H9 (cell line): Measurements from ENCODE around the gene FTO. TPM values are rescaled to one million over a fixed set of nuclear protein-coding genes. Genes with fewer than 3 reads are reported as not detected.

ENCODE experiments used
- DNase-seq: peaks from one replicate; pipeline ENCODE4 v3.0.0-alpha.2; 2017
- H2AFZ ChIP-seq: one replicate; pipeline ENCODE4 v1.6.1; 2013; ENCODE audit warnings: mild to moderate bottlenecking, low read length, control low read depth, moderate library complexity
- H2AK5ac ChIP-seq: 2 replicates; pipeline ENCODE4 v1.6.1; 2013; ENCODE audit warnings: low read length, control low read depth, mixed read lengths; ENCODE audit not compliant: insufficient read length
- H2BK120ac ChIP-seq: one replicate; pipeline ENCODE4 v1.6.1; 2013; ENCODE audit warnings: low read depth, mild to moderate bottlenecking, low read length, control low read depth, inconsistent platforms; ENCODE audit not compliant: poor library complexity, severe bottlenecking
- H2BK12ac ChIP-seq: 2 replicates; pipeline ENCODE4 v1.6.1; 2013; ENCODE audit warnings: low read length, control low read depth, mixed read lengths, low read depth; ENCODE audit not compliant: insufficient read length
- H2BK15ac ChIP-seq: 2 replicates; pipeline ENCODE4 v1.6.1; 2013; ENCODE audit warnings: low read depth, low read length, control low read depth
- H2BK20ac ChIP-seq: one replicate; pipeline ENCODE4 v1.6.1; 2013; ENCODE audit warnings: low read depth, mild to moderate bottlenecking, low read length, control low read depth, inconsistent platforms; ENCODE audit not compliant: poor library complexity, severe bottlenecking
- H2BK5ac ChIP-seq: 2 replicates; pipeline ENCODE4 v1.6.1; 2013; ENCODE audit warnings: low read length, control low read depth, mixed read lengths; ENCODE audit not compliant: insufficient read length
- H3K14ac ChIP-seq: 2 replicates; pipeline ENCODE4 v1.6.1; 2013; ENCODE audit warnings: low read length, control low read depth; ENCODE audit not compliant: insufficient read depth
- H3K18ac ChIP-seq: 2 replicates; pipeline ENCODE4 v1.6.1; 2013; ENCODE audit warnings: low read depth, mild to moderate bottlenecking, mixed read lengths, low read length, control low read depth; ENCODE audit not compliant: insufficient read length
- H3K23ac ChIP-seq: 2 replicates; pipeline ENCODE4 v1.6.1; 2013; ENCODE audit warnings: low read length, control low read depth, mixed read lengths, low read depth; ENCODE audit not compliant: insufficient read length
- H3K23me2 ChIP-seq: 2 replicates; pipeline ENCODE4 v1.6.1; 2013; ENCODE audit warnings: low read depth, mild to moderate bottlenecking, mixed read lengths, low read length, control low read depth; ENCODE audit not compliant: insufficient read length, poor library complexity, severe bottlenecking
- H3K27ac ChIP-seq: 2 replicates; pipeline ENCODE4 v1.5.1; 2013; ENCODE audit warnings: low read length, control low read depth, mixed read lengths, low read depth; ENCODE audit not compliant: insufficient read length
- H3K27me3 ChIP-seq: 2 replicates; pipeline ENCODE4 v1.6.1; 2013; ENCODE audit warnings: low read length, control low read depth, inconsistent platforms; ENCODE audit not compliant: insufficient read depth
- H3K4ac ChIP-seq: 2 replicates; pipeline ENCODE4 v1.6.1; 2013; ENCODE audit warnings: low read depth, mild to moderate bottlenecking, control low read depth, inconsistent platforms, low read length, moderate library complexity
- H3K4me1 ChIP-seq: 2 replicates; pipeline ENCODE4 v1.6.1; 2013; ENCODE audit warnings: low read length, control low read depth, inconsistent platforms; ENCODE audit not compliant: insufficient read depth
- H3K4me2 ChIP-seq: 2 replicates; pipeline ENCODE4 v1.6.1; 2013; ENCODE audit warnings: low read length, control low read depth, mixed read lengths; ENCODE audit not compliant: insufficient read length, insufficient read depth
- H3K56ac ChIP-seq: 2 replicates; pipeline ENCODE4 v1.6.1; 2013; ENCODE audit warnings: low read depth, mild to moderate bottlenecking, mixed read lengths, low read length, control low read depth; ENCODE audit not compliant: insufficient read length
- H3K79me1 ChIP-seq: 2 replicates; pipeline ENCODE4 v1.6.1; 2013; ENCODE audit warnings: low read depth, mild to moderate bottlenecking, moderate library complexity, low read length, control low read depth, inconsistent platforms; ENCODE audit not compliant: insufficient read depth, poor library complexity, severe bottlenecking
- H3K79me2 ChIP-seq: 2 replicates; pipeline ENCODE4 v1.6.1; 2013; ENCODE audit warnings: low read length, control low read depth, inconsistent platforms; ENCODE audit not compliant: insufficient read depth
- H3K9ac ChIP-seq: 2 replicates; pipeline ENCODE4 v1.6.1; 2013; ENCODE audit warnings: low read length, control low read depth, mixed read lengths; ENCODE audit not compliant: insufficient read length; ENCODE audit errors: extremely low read depth
- H3K9me3 ChIP-seq: one replicate; pipeline ENCODE4 v1.6.1; 2013; ENCODE audit warnings: low read depth, low read length, inconsistent platforms; ENCODE audit not compliant: control insufficient read depth
- H3T11ph ChIP-seq: one replicate; pipeline ENCODE4 v1.6.1; 2013; ENCODE audit warnings: mild to moderate bottlenecking, low read length, control low read depth, inconsistent platforms
- H4K20me1 ChIP-seq: one replicate; pipeline ENCODE4 v1.6.1; 2013; ENCODE audit not compliant: control insufficient read depth, insufficient read length, insufficient read depth
- H4K5ac ChIP-seq: 2 replicates; pipeline ENCODE4 v1.6.1; 2013; ENCODE audit warnings: low read depth, mild to moderate bottlenecking, mixed read lengths, low read length, control low read depth; ENCODE audit not compliant: insufficient read length
- H4K8ac ChIP-seq: replicated peaks from 2 replicates; pipeline ENCODE4 v1.6.1; 2013; ENCODE audit warnings: low read length, control low read depth, mixed read lengths, low read depth; ENCODE audit not compliant: insufficient read length
- H4K91ac ChIP-seq: 2 replicates; pipeline ENCODE4 v1.6.1; 2013; ENCODE audit warnings: low read depth, mild to moderate bottlenecking, moderate library complexity, mixed read lengths, low read length, control low read depth; ENCODE audit not compliant: insufficient read length
- H3K27ac Mint-ChIP-seq, 3 experiments: 2 replicates in 2 of 3; 3 replicates in 1 of 3; pipeline ENCODE4 v1.8.0; 2020 to 2021; ENCODE audit warnings: mixed read lengths in 3 of 3, mild to moderate bottlenecking in 1 of 3, moderate library complexity in 1 of 3
- H3K27me3 Mint-ChIP-seq: 2 replicates; pipeline ENCODE4 v1.8.0; 2021; ENCODE audit warnings: low read depth, mild to moderate bottlenecking, moderate library complexity, mixed read lengths
- H3K36me3 Mint-ChIP-seq, 3 experiments: 2 replicates in 2 of 3; 3 replicates in 1 of 3; pipeline ENCODE4 v1.8.0; 2020 to 2021; ENCODE audit warnings: low read depth in 3 of 3, mixed read lengths in 3 of 3; ENCODE audit not compliant: insufficient read depth in 1 of 3
- H3K4me1 Mint-ChIP-seq, 2 experiments: 2 replicates each; pipeline ENCODE4 v1.8.0; 2020; ENCODE audit warnings: mixed read lengths in 2 of 2
- H3K4me3 Mint-ChIP-seq, 2 experiments: 2 replicates in 1 of 2; 3 replicates in 1 of 2; pipeline ENCODE4 v1.8.0; 2020 to 2021; ENCODE audit warnings: mild to moderate bottlenecking in 2 of 2, mixed read lengths in 2 of 2, moderate library complexity in 1 of 2
- H3K9me3 Mint-ChIP-seq, 2 experiments: 2 replicates in 1 of 2; 3 replicates in 1 of 2; pipeline ENCODE4 v1.8.0; 2020; ENCODE audit warnings: mild to moderate bottlenecking in 2 of 2, mixed read lengths in 2 of 2, moderate library complexity in 1 of 2
- CTCF ChIP-seq: fragments of 200-600 bp; sonication (generic); conservative IDR thresholded peaks from 3 replicates; pipeline ENCODE4 v1.8.0; 2021; ENCODE audit warnings: antibody characterized with exemption, mild to moderate bottlenecking
- WGBS: extraction: QIAGEN DNeasy Blood & Tissue Kit; methylation state at CpG from one replicate; pipeline ENCODE4 v1.1.7; 2013; ENCODE audit warnings: missing lambda C conversion rate, low lambda C conversion rate, mixed read lengths; ENCODE audit not compliant: insufficient read length; ENCODE audit errors: extremely low coverage; 5-methylcytosine and 5-hydroxymethylcytosine counted together
- total RNA-seq: library from RNA; stranded (reverse); gene quantifications from 2 replicates; pipeline ENCODE4 v1.2.1, GENCODE V29; 2021

FTO gene
- total RNA-seq, 1 experiment from 2014 or later = 67.9 TPM

DNA sequence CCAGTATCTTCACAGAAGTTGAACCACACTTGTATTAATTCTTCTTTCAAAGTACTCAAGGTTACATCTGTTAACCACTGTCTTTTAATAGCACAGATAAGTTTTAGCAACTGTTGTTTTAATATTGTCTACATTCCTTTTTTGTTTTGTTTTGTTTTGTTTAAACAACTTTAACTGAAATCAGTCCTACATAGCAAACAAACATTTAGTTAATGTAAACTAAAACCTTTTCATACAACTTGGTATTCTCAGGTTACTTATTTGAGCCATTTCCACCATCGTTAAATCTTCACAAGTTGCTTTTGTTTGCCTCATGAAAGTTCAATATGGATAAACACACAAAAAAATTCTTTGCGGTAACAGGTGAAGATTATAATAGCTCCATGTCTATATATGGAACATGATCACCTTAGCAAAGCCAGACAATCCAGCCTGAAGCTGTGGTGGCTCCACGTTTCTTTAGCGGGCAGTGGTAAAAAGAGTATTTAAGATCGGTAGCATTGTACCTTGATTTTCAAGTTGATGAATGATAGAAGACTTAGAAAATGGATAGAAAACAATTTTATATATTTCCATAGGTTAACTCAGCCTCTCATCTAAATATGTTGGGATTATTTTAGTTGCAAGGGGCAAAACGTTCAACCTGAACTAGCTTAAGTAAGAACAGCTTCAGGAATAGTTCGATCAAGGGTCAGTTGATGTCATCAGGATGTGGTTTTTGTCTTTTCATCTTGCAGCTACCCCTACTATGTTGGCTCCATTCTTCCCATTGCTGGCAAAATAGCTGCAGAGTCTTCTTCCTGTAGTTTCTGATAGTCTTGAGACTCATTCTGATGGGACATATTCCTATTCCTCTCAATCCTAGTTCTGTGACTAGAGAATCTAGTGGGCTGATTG lies 182.8 kb downstream of the FTO start:
- Histone ChIP-seq H3K27ac (no peak overlapping the region), H2BK120ac (no peak overlapping the region), H4K91ac (no peak overlapping the region), H2BK20ac (no peak overlapping the region), H3T11ph (no peak overlapping the region), H3K56ac (no peak overlapping the region), H4K20me1 (no peaks in the 10 kb centered on the region), H4K8ac (no peak overlapping the region), H3K14ac (no peak overlapping the region), H2AK5ac (no peak overlapping the region), H2AFZ (no peak overlapping the region), H2BK15ac (no peak overlapping the region), H3K23me2 (no peaks in the 10 kb centered on the region), H2BK5ac (no peak overlapping the region), H3K9ac (no peak overlapping the region), H4K5ac (no peak overlapping the region), H3K4me2 (no peak overlapping the region), H3K23ac (no peak overlapping the region), H2BK12ac (no peak overlapping the region), H3K4ac (no peak overlapping the region), H3K79me1 (no peaks in the 10 kb centered on the region), H3K27me3 (no peaks in the 10 kb centered on the region), H3K9me3 (no peaks in the 10 kb centered on the region), H3K79me2 (no peaks in the 10 kb centered on the region), H3K4me1 (no peaks in the 10 kb centered on the region), H3K18ac (no peak overlapping the region)
- H3K36me3 Mint-ChIP-seq = peaks cover 3 to 6% (median 6%) of the 10 kb centered on the region in 3 experiments; a peak in 3 of 7 replicates
- no peaks in the 10 kb centered on the region for H3K9me3 Mint-ChIP-seq
- peaks cover 0 to 4% of the 10 kb centered on the region in 2 experiments; a peak in 2 of 4 replicates for H3K4me1 Mint-ChIP-seq
- no peak overlapping the region for H3K4me3 Mint-ChIP-seq
- no CpG with 5 or more reads among the region's 7 CpGs for WGBS
- no peak overlapping the region for H3K27ac Mint-ChIP-seq
- no peaks in the 10 kb centered on the region for H3K27me3 Mint-ChIP-seq
- DNase-seq = no peak
- no peak for TF ChIP-seq CTCF
